OCI-LY3 (cell line): ENCODE data around the gene ERBB4.

Source experiments
- H2AFZ ChIP-seq: fragments of 200-600, 300-600 bp; shearing (Covaris generic); 2 replicates; pipeline ENCODE4 v1.6.0; 2014; ENCODE audit warnings: antibody characterized with exemption, low read depth, low read length
- H3K27ac ChIP-seq: fragments of 200-600, 300-600 bp; sonication (generic); 2 replicates; pipeline ENCODE4 v1.5.1; 2014; ENCODE audit warnings: mild to moderate bottlenecking, low read length, moderate library complexity, mixed read lengths
- H3K27me3 ChIP-seq: fragments of 200-600, 300-600 bp; sonication (generic); 2 replicates; pipeline ENCODE4 v1.6.1; 2014; ENCODE audit warnings: low read depth, low read length, mixed read lengths
- H3K36me3 ChIP-seq: fragments of 200-600, 300-600 bp; sonication (generic); replicated peaks from 2 replicates; pipeline ENCODE3; 2014; ENCODE audit warnings: low read depth, low read length, mixed read lengths
- H3K4me1 ChIP-seq: fragments of 300-600, 200-600 bp; sonication (generic); 2 replicates; pipeline ENCODE4 v1.6.1; 2014; ENCODE audit warnings: low read length, mixed read lengths
- H3K4me2 ChIP-seq: fragments of 200-600, 300-600 bp; sonication (generic); 2 replicates; pipeline ENCODE4 v1.6.1; 2014; ENCODE audit warnings: low read length, mixed read lengths
- H3K4me3 ChIP-seq: fragments of 300-600, 200-600 bp; sonication (generic); 2 replicates; pipeline ENCODE4 v1.5.1; 2014; ENCODE audit warnings: antibody characterized with exemption, mild to moderate bottlenecking, low read length, moderate library complexity
- H3K79me2 ChIP-seq: fragments of 300-600, 200-600 bp; shearing (Covaris generic); 2 replicates; pipeline ENCODE4 v1.6.1; 2014; ENCODE audit warnings: mild to moderate bottlenecking, low read length, mixed read lengths
- H3K9ac ChIP-seq: fragments of 300-600, 200-600 bp; shearing (Covaris generic); 2 replicates; pipeline ENCODE4 v1.6.0; 2014; ENCODE audit warnings: mild to moderate bottlenecking, low read length, moderate library complexity
- H3K9me3 ChIP-seq: fragments of 200-600, 300-600 bp; shearing (Covaris generic); 2 replicates; pipeline ENCODE4 v1.6.1; 2014; ENCODE audit warnings: low read length, mixed read lengths; ENCODE audit not compliant: insufficient read depth
- H4K20me1 ChIP-seq: fragments of 200-600, 300-600 bp; sonication (generic); 2 replicates; pipeline ENCODE4 v1.6.1; 2016; ENCODE audit warnings: low read length, mixed read lengths; ENCODE audit not compliant: insufficient read depth
- CTCF ChIP-seq: fragments of 200-600, 300-600 bp; sonication (generic); IDR thresholded peaks from 2 replicates; pipeline ENCODE4 v1.5.1; 2014; ENCODE audit warnings: antibody characterized with exemption, low read length, low read depth
- EZH2phosphoT487 ChIP-seq: fragments of 200-600 bp; shearing (Covaris generic); IDR thresholded peaks from 2 replicates; pipeline ENCODE4 v1.6.1; 2018; ENCODE audit warnings: antibody characterized with exemption, mixed run types, low read depth

ERBB4 gene

GRCh38 chr2:212536817-212537725, 1.5 kb downstream of the ERBB4 start:
- H3K27me3 ChIP-seq, result no peaks in the 10 kb centered on the region
- H2AFZ ChIP-seq, result no peak overlapping the region

GRCh38 chr2:212535996-212536816, 2.4 kb downstream of the ERBB4 start:
- H3K4me1 ChIP-seq, result no peaks in the 10 kb centered on the region
- no peak for TF ChIP-seq CTCF
- no peak for TF ChIP-seq EZH2phosphoT487
- H3K36me3 ChIP-seq, result no peaks in the 10 kb centered on the region
- no peak overlapping the region for H3K4me2 ChIP-seq
- no peak overlapping the region for H2AFZ ChIP-seq
- H3K9ac ChIP-seq, result no peak overlapping the region
- H3K27ac ChIP-seq, result no peak overlapping the region
- no peak overlapping the region for H3K4me3 ChIP-seq
- H4K20me1 ChIP-seq, result no peaks in the 10 kb centered on the region
- H3K9me3 ChIP-seq, result no peaks in the 10 kb centered on the region
- no peaks in the 10 kb centered on the region for H3K79me2 ChIP-seq
- no peaks in the 10 kb centered on the region for H3K27me3 ChIP-seq

More at GRCh38 chr2:212536817-212537725, 1.5 kb downstream of the ERBB4 start:
- Histone ChIP-seq H3K4me3 (no peak overlapping the region), H3K9me3 (no peaks in the 10 kb centered on the region), H3K4me1 (no peaks in the 10 kb centered on the region), H3K79me2 (no peaks in the 10 kb centered on the region), H3K36me3 (no peaks in the 10 kb centered on the region), H3K4me2 (no peak overlapping the region), H3K27ac (no peak overlapping the region), H4K20me1 (no peaks in the 10 kb centered on the region), H3K9ac (no peak overlapping the region)
- no peak for TF ChIP-seq CTCF
- TF ChIP-seq EZH2phosphoT487, result no peak

GRCh38 chr2:212534336-212534735, 4.3 kb downstream of the ERBB4 start:
- H2AFZ ChIP-seq, result no peak overlapping the region
- no peak overlapping the region for H3K4me2 ChIP-seq
- no peaks in the 10 kb centered on the region for H4K20me1 ChIP-seq
- H3K79me2 ChIP-seq, result no peaks in the 10 kb centered on the region
- H3K9ac ChIP-seq, result no peak overlapping the region
- TF ChIP-seq CTCF, result no peak
- no peak for TF ChIP-seq EZH2phosphoT487
- H3K4me3 ChIP-seq, result no peak overlapping the region
- H3K36me3 ChIP-seq, result no peaks in the 10 kb centered on the region
- H3K9me3 ChIP-seq, result no peaks in the 10 kb centered on the region
- peaks cover 4% of the 10 kb centered on the region; the same call in 1 of the 2 replicates for H3K4me1 ChIP-seq
- no peak overlapping the region for H3K27ac ChIP-seq
- no peaks in the 10 kb centered on the region for H3K27me3 ChIP-seq

GRCh38 chr2:212532585-212532984, 6.0 kb downstream of the ERBB4 start:
- no peak overlapping the region for H2AFZ ChIP-seq
- no peak overlapping the region for H3K9ac ChIP-seq
- H3K36me3 ChIP-seq, result no peaks in the 10 kb centered on the region
- peaks cover 7% of the 10 kb centered on the region; the same call in 1 of the 2 replicates for H3K4me1 ChIP-seq
- no peak overlapping the region for H3K4me3 ChIP-seq
- no peaks in the 10 kb centered on the region for H4K20me1 ChIP-seq
- H3K27ac ChIP-seq, result no peak overlapping the region
- H3K4me2 ChIP-seq, result no peak overlapping the region
- H3K79me2 ChIP-seq, result no peaks in the 10 kb centered on the region
- TF ChIP-seq CTCF, result peak; percentile 24; the same call in 1 of the 2 replicates
- no peak for TF ChIP-seq EZH2phosphoT487
- H3K27me3 ChIP-seq, result no peaks in the 10 kb centered on the region
- no peaks in the 10 kb centered on the region for H3K9me3 ChIP-seq
